GM12878 (cell line): ENCODE measurements around the gene BDH1.

Experiments used
- BRCA1 ChIP-seq: IDR thresholded peaks from 2 replicates; pipeline ENCODE4 v1.6.1; 2011; ENCODE audit warnings: low read depth, low read length, improper control_type of control experiment
- CBX5 ChIP-seq: sonication (generic); IDR thresholded peaks from 2 replicates; pipeline ENCODE4 v1.6.1; 2016; ENCODE audit warnings: low read depth, moderate library complexity, mild to moderate bottlenecking, inconsistent platforms
- ETV6 ChIP-seq, 2 experiments: fragments of 450-650 bp in 1 of 2; IDR thresholded peaks in 1 of 2; conservative IDR thresholded peaks in 1 of 2; 2 replicates each; pipeline ENCODE4 v1.6.1; 2014; ENCODE audit warnings: antibody characterized with exemption in 1 of 2, borderline replicate concordance in 1 of 2, low read depth in 1 of 2, mild to moderate bottlenecking in 1 of 2, moderate library complexity in 1 of 2
- GABPA ChIP-seq: IDR thresholded peaks from 2 replicates; pipeline ENCODE4 v1.6.1; 2014; ENCODE audit warnings: antibody characterized with exemption, low read depth, mild to moderate bottlenecking, inconsistent platforms
- PBX3 ChIP-seq: IDR thresholded peaks from 2 replicates; pipeline ENCODE4 v1.6.1; 2011; ENCODE audit warnings: mild to moderate bottlenecking, low read depth, low read length, moderate library complexity; ENCODE audit not compliant: insufficient replicate concordance
- POLR2A ChIP-seq: IDR thresholded peaks from 2 replicates; pipeline ENCODE4 v1.6.1; 2011; ENCODE audit warnings: low read depth, mild to moderate bottlenecking, low read length
- POLR2AphosphoS5 ChIP-seq: IDR thresholded peaks from 2 replicates; pipeline ENCODE4 v1.6.1; 2011; ENCODE audit warnings: mild to moderate bottlenecking, low read length, inconsistent platforms
- SUZ12 ChIP-seq: fragments of 200-600 bp; sonication (generic); IDR thresholded peaks from one replicate; pipeline ENCODE4 v1.6.1; 2018; ENCODE audit warnings: antibody characterized with exemption, mild to moderate bottlenecking; ENCODE audit not compliant: unreplicated experiment
- YY1 ChIP-seq: IDR thresholded peaks from 2 replicates; pipeline ENCODE4 v1.6.1; 2011; ENCODE audit warnings: low read depth, mild to moderate bottlenecking, low read length
- TF ChIP-seq, protein P1 (sequence below), 3 experiments: IDR thresholded peaks in 2 of 3; conservative IDR thresholded peaks in 1 of 3; 2 replicates each; pipeline ENCODE4 v1.5.1; 2011; ENCODE audit warnings: low read depth in 3 of 3, low read length in 3 of 3, mild to moderate bottlenecking in 3 of 3, control low read depth in 2 of 3, moderate library complexity in 2 of 3, inconsistent platforms in 1 of 3, mixed read lengths in 1 of 3; ENCODE audit not compliant: control insufficient read depth in 2 of 3, insufficient read depth in 1 of 3; ENCODE audit errors: extremely low read depth in 1 of 3
- TF ChIP-seq, protein P2 (sequence below): fragments of 450-650 bp; IDR thresholded peaks from 2 replicates; pipeline ENCODE4 v1.6.1; 2018; ENCODE audit warnings: borderline replicate concordance, mild to moderate bottlenecking; ENCODE audit not compliant: partially characterized antibody
- TF ChIP-seq, protein P3 (sequence below): IDR thresholded peaks from 2 replicates; pipeline ENCODE4 v1.6.1; 2012; ENCODE audit warnings: improper control_type of control experiment, low read depth, low read length; ENCODE audit not compliant: insufficient replicate concordance
- TF ChIP-seq, protein P4 (sequence below): fragments of 450-650 bp; formaldehyde crosslinking; IDR thresholded peaks from 2 replicates; pipeline ENCODE4 v1.4.0; 2022; ENCODE audit warnings: mild to moderate bottlenecking, moderate library complexity

DNA sequence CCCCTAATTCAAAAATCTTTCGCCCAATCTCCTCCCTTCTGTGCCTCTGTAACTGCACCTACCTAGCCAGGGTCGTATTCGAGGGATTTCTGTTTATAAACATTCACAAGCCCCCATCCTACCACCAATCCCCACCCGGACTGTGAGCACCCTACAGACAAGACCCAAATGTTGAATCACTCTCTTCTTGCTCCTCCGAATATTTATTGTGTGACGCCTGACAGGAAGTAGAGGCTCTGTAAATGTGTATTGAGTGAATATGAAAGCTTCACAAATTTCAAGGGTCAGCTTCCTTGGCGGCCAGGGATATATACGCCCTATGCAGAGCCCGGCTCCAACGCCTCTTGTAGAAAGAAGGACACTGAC lies 1.6 kb downstream of the BDH1 start:
- TF ChIP-seq, protein P1, sequence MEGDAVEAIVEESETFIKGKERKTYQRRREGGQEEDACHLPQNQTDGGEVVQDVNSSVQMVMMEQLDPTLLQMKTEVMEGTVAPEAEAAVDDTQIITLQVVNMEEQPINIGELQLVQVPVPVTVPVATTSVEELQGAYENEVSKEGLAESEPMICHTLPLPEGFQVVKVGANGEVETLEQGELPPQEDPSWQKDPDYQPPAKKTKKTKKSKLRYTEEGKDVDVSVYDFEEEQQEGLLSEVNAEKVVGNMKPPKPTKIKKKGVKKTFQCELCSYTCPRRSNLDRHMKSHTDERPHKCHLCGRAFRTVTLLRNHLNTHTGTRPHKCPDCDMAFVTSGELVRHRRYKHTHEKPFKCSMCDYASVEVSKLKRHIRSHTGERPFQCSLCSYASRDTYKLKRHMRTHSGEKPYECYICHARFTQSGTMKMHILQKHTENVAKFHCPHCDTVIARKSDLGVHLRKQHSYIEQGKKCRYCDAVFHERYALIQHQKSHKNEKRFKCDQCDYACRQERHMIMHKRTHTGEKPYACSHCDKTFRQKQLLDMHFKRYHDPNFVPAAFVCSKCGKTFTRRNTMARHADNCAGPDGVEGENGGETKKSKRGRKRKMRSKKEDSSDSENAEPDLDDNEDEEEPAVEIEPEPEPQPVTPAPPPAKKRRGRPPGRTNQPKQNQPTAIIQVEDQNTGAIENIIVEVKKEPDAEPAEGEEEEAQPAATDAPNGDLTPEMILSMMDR (IDR thresholded peaks at IDR 0.05 in 2 of 3, conservative IDR thresholded peaks at IDR 0.05 in 1 of 3; ENCODE audit: control insufficient read depth in 2 of 3, extremely low read depth in 1 of 3, insufficient read depth in 1 of 3, low read depth in 3 of 3, low read length in 3 of 3): no peak
- TF ChIP-seq, protein P2, sequence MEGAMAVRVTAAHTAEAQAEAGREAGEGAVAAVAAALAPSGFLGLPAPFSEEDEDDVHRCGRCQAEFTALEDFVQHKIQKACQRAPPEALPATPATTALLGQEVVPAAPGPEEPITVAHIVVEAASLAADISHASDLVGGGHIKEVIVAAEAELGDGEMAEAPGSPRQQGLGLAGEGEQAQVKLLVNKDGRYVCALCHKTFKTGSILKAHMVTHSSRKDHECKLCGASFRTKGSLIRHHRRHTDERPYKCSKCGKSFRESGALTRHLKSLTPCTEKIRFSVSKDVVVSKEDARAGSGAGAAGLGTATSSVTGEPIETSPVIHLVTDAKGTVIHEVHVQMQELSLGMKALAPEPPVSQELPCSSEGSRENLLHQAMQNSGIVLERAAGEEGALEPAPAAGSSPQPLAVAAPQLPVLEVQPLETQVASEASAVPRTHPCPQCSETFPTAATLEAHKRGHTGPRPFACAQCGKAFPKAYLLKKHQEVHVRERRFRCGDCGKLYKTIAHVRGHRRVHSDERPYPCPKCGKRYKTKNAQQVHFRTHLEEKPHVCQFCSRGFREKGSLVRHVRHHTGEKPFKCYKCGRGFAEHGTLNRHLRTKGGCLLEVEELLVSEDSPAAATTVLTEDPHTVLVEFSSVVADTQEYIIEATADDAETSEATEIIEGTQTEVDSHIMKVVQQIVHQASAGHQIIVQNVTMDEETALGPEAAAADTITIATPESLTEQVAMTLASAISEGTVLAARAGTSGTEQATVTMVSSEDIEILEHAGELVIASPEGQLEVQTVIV: no peak
- TF ChIP-seq BRCA1: no peak
- TF ChIP-seq YY1: no peak
- no peak for TF ChIP-seq POLR2AphosphoS5
- TF ChIP-seq SUZ12: no peak
- TF ChIP-seq POLR2A: no peak
- TF ChIP-seq, protein P3, sequence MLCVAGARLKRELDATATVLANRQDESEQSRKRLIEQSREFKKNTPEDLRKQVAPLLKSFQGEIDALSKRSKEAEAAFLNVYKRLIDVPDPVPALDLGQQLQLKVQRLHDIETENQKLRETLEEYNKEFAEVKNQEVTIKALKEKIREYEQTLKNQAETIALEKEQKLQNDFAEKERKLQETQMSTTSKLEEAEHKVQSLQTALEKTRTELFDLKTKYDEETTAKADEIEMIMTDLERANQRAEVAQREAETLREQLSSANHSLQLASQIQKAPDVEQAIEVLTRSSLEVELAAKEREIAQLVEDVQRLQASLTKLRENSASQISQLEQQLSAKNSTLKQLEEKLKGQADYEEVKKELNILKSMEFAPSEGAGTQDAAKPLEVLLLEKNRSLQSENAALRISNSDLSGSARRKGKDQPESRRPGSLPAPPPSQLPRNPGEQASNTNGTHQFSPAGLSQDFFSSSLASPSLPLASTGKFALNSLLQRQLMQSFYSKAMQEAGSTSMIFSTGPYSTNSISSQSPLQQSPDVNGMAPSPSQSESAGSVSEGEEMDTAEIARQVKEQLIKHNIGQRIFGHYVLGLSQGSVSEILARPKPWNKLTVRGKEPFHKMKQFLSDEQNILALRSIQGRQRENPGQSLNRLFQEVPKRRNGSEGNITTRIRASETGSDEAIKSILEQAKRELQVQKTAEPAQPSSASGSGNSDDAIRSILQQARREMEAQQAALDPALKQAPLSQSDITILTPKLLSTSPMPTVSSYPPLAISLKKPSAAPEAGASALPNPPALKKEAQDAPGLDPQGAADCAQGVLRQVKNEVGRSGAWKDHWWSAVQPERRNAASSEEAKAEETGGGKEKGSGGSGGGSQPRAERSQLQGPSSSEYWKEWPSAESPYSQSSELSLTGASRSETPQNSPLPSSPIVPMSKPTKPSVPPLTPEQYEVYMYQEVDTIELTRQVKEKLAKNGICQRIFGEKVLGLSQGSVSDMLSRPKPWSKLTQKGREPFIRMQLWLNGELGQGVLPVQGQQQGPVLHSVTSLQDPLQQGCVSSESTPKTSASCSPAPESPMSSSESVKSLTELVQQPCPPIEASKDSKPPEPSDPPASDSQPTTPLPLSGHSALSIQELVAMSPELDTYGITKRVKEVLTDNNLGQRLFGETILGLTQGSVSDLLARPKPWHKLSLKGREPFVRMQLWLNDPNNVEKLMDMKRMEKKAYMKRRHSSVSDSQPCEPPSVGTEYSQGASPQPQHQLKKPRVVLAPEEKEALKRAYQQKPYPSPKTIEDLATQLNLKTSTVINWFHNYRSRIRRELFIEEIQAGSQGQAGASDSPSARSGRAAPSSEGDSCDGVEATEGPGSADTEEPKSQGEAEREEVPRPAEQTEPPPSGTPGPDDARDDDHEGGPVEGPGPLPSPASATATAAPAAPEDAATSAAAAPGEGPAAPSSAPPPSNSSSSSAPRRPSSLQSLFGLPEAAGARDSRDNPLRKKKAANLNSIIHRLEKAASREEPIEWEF: no peak
- TF ChIP-seq ETV6 (conservative IDR thresholded peaks at IDR 0.05 in 1 of 2, IDR thresholded peaks at IDR 0.05 in 1 of 2; ENCODE audit: borderline replicate concordance in 1 of 2, low read depth in 1 of 2): no peak
- no peak for TF ChIP-seq CBX5
- TF ChIP-seq GABPA: no peak
- no peak for TF ChIP-seq PBX3
- TF ChIP-seq, protein P4, sequence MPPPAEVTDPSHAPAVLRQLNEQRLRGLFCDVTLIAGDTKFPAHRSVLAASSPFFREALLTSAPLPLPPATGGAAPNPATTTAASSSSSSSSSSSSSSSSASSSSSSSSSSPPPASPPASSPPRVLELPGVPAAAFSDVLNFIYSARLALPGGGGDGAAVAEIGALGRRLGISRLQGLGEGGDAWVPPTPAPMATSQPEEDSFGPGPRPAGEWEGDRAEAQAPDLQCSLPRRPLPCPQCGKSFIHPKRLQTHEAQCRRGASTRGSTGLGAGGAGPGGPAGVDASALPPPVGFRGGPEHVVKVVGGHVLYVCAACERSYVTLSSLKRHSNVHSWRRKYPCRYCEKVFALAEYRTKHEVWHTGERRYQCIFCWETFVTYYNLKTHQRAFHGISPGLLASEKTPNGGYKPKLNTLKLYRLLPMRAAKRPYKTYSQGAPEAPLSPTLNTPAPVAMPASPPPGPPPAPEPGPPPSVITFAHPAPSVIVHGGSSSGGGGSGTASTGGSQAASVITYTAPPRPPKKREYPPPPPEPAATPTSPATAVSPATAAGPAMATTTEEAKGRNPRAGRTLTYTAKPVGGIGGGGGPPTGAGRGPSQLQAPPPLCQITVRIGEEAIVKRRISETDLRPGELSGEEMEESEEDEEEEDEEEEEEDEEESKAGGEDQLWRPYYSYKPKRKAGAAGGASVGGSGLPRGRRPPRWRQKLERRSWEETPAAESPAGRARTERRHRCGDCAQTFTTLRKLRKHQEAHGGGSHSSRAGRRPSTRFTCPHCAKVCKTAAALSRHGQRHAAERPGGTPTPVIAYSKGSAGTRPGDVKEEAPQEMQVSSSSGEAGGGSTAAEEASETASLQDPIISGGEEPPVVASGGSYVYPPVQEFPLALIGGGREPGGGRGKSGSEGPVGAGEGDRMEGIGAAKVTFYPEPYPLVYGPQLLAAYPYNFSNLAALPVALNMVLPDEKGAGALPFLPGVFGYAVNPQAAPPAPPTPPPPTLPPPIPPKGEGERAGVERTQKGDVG (CRISPR knock-in tag): no peak
